Adrenal gland (tissue), 12 donors: ENCODE results near the gene TSPAN9. TPM values are rescaled to one million over a fixed set of nuclear protein-coding genes. Genes with fewer than 3 reads are reported as not detected.

Source experiments
- DNase-seq, 7 donors: peaks; one replicate each; pipeline ENCODE4 v3.0.0-alpha.2; 2019 to 2020
- H3K27ac ChIP-seq, 5 donors: fragments of 200-600 bp; sonication (generic) in 4 of 5; 1 replicate in 3 of 5; 2 replicates in 2 of 5; pipeline versions ENCODE4 v1.5.1 to v1.8.0; 2016 to 2020; ENCODE audit warnings: mild to moderate bottlenecking in 1 of 5
- H3K27me3 ChIP-seq: fragments of 200-600 bp; 2 replicates; pipeline ENCODE4 v1.8.0; 2021
- H3K36me3 ChIP-seq, 2 donors: fragments of 200-600 bp; replicated peaks in 1 of 2; 1 replicate in 1 of 2; 2 replicates in 1 of 2; pipeline versions ENCODE4 v1.5.1 to v1.8.0; 2018 to 2022
- H3K4me1 ChIP-seq, 2 donors: fragments of 200-600 bp; replicated peaks in 1 of 2; 1 replicate in 1 of 2; 2 replicates in 1 of 2; pipeline versions ENCODE4 v1.5.1 to v1.8.0; 2018 to 2021
- H3K4me3 ChIP-seq, 4 donors: fragments of 200-600 bp; sonication (generic) in 3 of 4; one replicate each; pipeline ENCODE4 v1.5.1; 2016 to 2018
- H3K9me3 ChIP-seq, 3 donors: fragments of 200-600 bp; sonication (generic) in 1 of 3; replicated peaks in 1 of 3; 1 replicate in 2 of 3; 2 replicates in 1 of 3; pipeline versions ENCODE4 v1.5.1 to v1.8.0; 2016 to 2021
- POLR2A ChIP-seq, 2 donors: fragments of 450-650 bp; IDR thresholded peaks; one replicate each; pipeline ENCODE4 v1.6.1; 2017; ENCODE audit warnings: antibody characterized with exemption in 2 of 2, mild to moderate bottlenecking in 2 of 2, moderate library complexity in 1 of 2
- WGBS, 4 donors: extraction: QIAGEN DNeasy Blood & Tissue Kit in 2 of 4; methylation state at CpG; one replicate each; pipeline versions ENCODE4 v1.1.5 to v1.1.7; 2013 to 2017; 5-methylcytosine and 5-hydroxymethylcytosine counted together
- intact Hi-C, 2 donors: fragments of 100-400 bp; cut with DNase I; formaldehyde crosslinking; loops; one replicate each; pipeline versions ENCODE4 v1.14.1 to v1.15.0; 2022 to 2023
- polyA plus RNA-seq, 3 donors: library from polyadenylated mRNA; stranded (reverse); fragments of 200-250 nt in 2 of 3; fragments of 350-450 nt in 1 of 3; fragmentation: Illumina TruSeq in 1 of 3; extraction: RNeasy Lipid Tissue Mini Kit (QIAGEN cat#74804) in 1 of 3; gene quantifications; one replicate each; pipeline ENCODE4 v1.2.3, GENCODE V29; 2013 to 2014
- total RNA-seq, 9 donors: library from RNA; depleted of rRNA in 4 of 9; stranded (reverse); fragments of >200 nt in 4 of 9; fragments of 120-200 nt in 1 of 9; fragmentation: NEBNext Ultra II Directional in 1 of 9; extraction: Animal tissue kit (Norgen Biotek cat#: 25700) in 1 of 9; gene quantifications; one replicate each; pipeline versions ENCODE4 v1.1.0 to v1.2.4, GENCODE V29; 2013 to 2023
- TF ChIP-seq, protein P1 (sequence below), 6 experiments: fragments of 450-650 bp in 4 of 6; fragments of 200-600 bp in 2 of 6; sonication (generic) in 1 of 6; IDR thresholded peaks; 1 replicate in 5 of 6; 2 replicates in 1 of 6; pipeline versions ENCODE4 v1.5.1 to v1.8.0; 2016 to 2021; ENCODE audit warnings: antibody characterized with exemption in 6 of 6, mild to moderate bottlenecking in 2 of 6, moderate library complexity in 1 of 6
- donor health status: healthy with polysubstance abuse.
- donor health status: Bipolar disorder and iron deficiency.
- donor health status: DM: yes; HTN: yes; CAD: no.
- donor health status: DM: no; HTN: no; CAD: no.
- donor health status: DM: no; HTN: no; CAD: no.
- donor health status: DM: yes; HTN: yes; CAD: no.

The TSPAN9 gene
- total and polyA plus RNA-seq, 12 donors: 12.4 to 31.4 (median 22.4) TPM

DNA sequence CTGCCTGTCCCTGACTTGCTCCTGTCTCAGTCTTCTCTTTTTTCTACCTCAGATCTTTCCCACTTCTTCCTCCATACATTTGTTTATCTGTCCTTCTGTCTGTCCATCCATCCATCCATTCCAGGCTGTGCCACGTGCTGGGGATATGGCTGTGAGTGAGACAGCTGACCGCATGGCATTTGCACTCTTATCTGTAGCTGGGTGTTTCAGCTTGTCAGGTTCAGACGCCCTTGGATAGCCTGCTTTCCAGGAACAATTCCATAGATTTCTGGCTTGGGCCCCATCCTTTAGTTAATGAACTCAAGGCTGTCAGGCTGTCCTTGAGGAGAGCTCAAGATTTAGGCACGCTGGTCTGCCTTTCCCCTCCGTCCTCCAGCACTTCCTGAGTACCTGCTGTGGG, 116.6 kb downstream of the TSPAN9 start:
- 50 to 55% (median 51%) methylated on average over 5 of the region's 5 CpGs for WGBS, 4 donors
- no peak for DNase-seq
- TF ChIP-seq, protein P1, sequence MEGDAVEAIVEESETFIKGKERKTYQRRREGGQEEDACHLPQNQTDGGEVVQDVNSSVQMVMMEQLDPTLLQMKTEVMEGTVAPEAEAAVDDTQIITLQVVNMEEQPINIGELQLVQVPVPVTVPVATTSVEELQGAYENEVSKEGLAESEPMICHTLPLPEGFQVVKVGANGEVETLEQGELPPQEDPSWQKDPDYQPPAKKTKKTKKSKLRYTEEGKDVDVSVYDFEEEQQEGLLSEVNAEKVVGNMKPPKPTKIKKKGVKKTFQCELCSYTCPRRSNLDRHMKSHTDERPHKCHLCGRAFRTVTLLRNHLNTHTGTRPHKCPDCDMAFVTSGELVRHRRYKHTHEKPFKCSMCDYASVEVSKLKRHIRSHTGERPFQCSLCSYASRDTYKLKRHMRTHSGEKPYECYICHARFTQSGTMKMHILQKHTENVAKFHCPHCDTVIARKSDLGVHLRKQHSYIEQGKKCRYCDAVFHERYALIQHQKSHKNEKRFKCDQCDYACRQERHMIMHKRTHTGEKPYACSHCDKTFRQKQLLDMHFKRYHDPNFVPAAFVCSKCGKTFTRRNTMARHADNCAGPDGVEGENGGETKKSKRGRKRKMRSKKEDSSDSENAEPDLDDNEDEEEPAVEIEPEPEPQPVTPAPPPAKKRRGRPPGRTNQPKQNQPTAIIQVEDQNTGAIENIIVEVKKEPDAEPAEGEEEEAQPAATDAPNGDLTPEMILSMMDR (IDR thresholded peaks at IDR 0.05): no peak
- TF ChIP-seq POLR2A (IDR thresholded peaks at IDR 0.05): no peak
- Histone ChIP-seq H3K36me3 (no peaks in the 10 kb centered on the region), H3K4me1 (no peaks in the 10 kb centered on the region), H3K27me3 (no peaks in the 10 kb centered on the region), H3K9me3 (no peaks in the 10 kb centered on the region), H3K4me3 (no peak overlapping the region), H3K27ac (no peak overlapping the region)
- intact Hi-C loops: no loop called here

GRCh38 chr12:3195337-3195736, 118.2 kb downstream of the TSPAN9 start:
- no peak for DNase-seq
- intact Hi-C loops: no loop called here
- Histone ChIP-seq H3K9me3 (no peaks in the 10 kb centered on the region), H3K27ac (no peak overlapping the region), H3K27me3 (no peaks in the 10 kb centered on the region), H3K36me3 (no peaks in the 10 kb centered on the region), H3K4me3 (no peak overlapping the region), H3K4me1 (peaks cover 10 to 14% of the 10 kb centered on the region in 2 donors)
- WGBS, 4 donors: 74 to 95% (median 80%) methylated on average over 3 of the region's 3 CpGs
- TF ChIP-seq POLR2A (IDR thresholded peaks at IDR 0.05): no peak
- TF ChIP-seq, protein P1 (IDR thresholded peaks at IDR 0.05): no peak

DNA sequence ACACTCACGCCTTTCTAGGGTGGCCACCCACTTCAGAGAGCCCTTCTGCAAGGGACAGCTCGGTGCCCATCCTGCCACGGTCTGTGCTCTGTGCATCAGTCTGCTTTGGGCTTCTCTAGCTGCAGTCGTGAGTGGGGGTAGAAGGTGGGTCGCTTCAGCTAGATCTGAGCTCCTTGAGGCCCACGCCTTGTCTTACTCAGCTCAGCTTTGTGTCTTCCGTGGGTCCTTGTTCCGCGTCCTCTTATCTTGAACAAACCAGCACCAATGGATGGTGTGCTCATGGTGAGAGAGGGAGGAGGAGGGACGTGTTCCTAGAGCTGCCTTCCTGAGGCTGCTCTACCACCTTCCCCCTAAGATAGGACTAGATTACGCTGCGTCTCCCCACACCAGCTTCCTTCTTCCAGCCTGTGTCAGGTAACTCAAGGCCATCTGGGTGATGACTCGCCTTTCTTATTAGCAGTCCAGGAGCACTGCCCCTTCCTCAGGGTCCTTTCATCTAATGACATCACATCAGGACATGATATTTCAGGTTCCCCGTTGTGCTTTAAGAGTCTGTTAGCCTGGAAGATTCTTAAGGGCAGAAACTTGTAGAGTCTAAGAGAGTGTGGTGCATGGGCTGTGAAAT, 118.8 kb downstream of the TSPAN9 start:
- H3K4me1 ChIP-seq: peaks cover 16 to 20% of the 10 kb centered on the region in 2 donors
- WGBS, 4 donors: 78 to 89% (median 83%) methylated on average over 14 of the region's 14 CpGs
- no peaks in the 10 kb centered on the region for H3K9me3 ChIP-seq

GRCh38 chr12:3196488-3196887, 119.3 kb downstream of the TSPAN9 start:
- DNase-seq: no peak
- Histone ChIP-seq H3K27me3 (no peaks in the 10 kb centered on the region), H3K4me3 (no peak overlapping the region), H3K27ac (no peak overlapping the region), H3K4me1 (peaks cover 16 to 24% of the 10 kb centered on the region in 2 donors), H3K36me3 (no peaks in the 10 kb centered on the region), H3K9me3 (no peaks in the 10 kb centered on the region)
- 80 to 100% (median 90%) methylated on average over 1 of the region's 1 CpG for WGBS, 4 donors
- intact Hi-C loops: no loop called here
- TF ChIP-seq, protein P1 (IDR thresholded peaks at IDR 0.05): no peak
- TF ChIP-seq POLR2A (IDR thresholded peaks at IDR 0.05): no peak

More for the DNA sequence above, 118.8 kb downstream of the TSPAN9 start:
- no peak for TF ChIP-seq POLR2A (IDR thresholded peaks at IDR 0.05)
- TF ChIP-seq, protein P1 (IDR thresholded peaks at IDR 0.05): no peak
- intact Hi-C loops: no loop called here
- H3K4me3 ChIP-seq: no peak overlapping the region
- no peak overlapping the region for H3K27ac ChIP-seq
- no peaks in the 10 kb centered on the region for H3K36me3 ChIP-seq
- no peaks in the 10 kb centered on the region for H3K27me3 ChIP-seq
- no peak for DNase-seq
